ENCODE results near the gene TAF5. TPM values are rescaled to one million over a fixed set of nuclear protein-coding genes. Genes with fewer than 3 reads are reported as not detected.
A peak's percentile ranks its signal among the peaks of the same experiment; 100 is the strongest.

Gene TAF5
- total and polyA plus RNA-seq, 2 donors (not counting 3 experiments of a cell fraction or from before 2014, with no cell fraction given), result 2.4 to 5.8 TPM

GRCh38 chr10:103397191-103397825, 29.5 kb downstream of the TAF5 start:
- BruUV-seq (replicated peaks), result no TSS peak
- DNase-seq (ENCODE audit: low read depth, low spot score) (no peak), FAIRE-seq (no peak)
- H3K79me2 ChIP-seq (ENCODE audit: control insufficient read depth, insufficient read depth, low read length), result peaks cover 62% of the 10 kb centered on the region
- intact Hi-C loops (cut with micrococcal nuclease), result no loop called here
- H3K27ac ChIP-seq (ENCODE audit: insufficient read depth, low read depth, low read length), result peak overlapping the region; percentile 8
- TF ChIP-seq JUN (IDR thresholded peaks at IDR 0.05; ENCODE audit: borderline replicate concordance, insufficient read depth, insufficient read length, low read depth) (no peak), POLR2A (IDR thresholded peaks at IDR 0.05; ENCODE audit: low read depth, low read length) (no peak), MYC (IDR thresholded peaks at IDR 0.05; ENCODE audit: low read depth, low read length) (no peak), EZH2 (IDR thresholded peaks at IDR 0.05; ENCODE audit: borderline replicate concordance, low read depth, low read length, severe bottlenecking) (no peak), FOS (IDR thresholded peaks at IDR 0.05; ENCODE audit: borderline replicate concordance, insufficient read depth, low read length) (no peak), CTCF (IDR thresholded peaks at IDR 0.05; ENCODE audit: extremely low read depth in 1 of 2, insufficient read depth in 1 of 2, low read depth in 1 of 2, low read length in 2 of 2) (no peak)
- H2AFZ ChIP-seq (ENCODE audit: low read depth, low read length), result peak overlapping the region; percentile 70
- peaks cover 5 to 12% of the 10 kb centered on the region in 2 experiments for H3K36me3 ChIP-seq (ENCODE audit: control insufficient read depth in 2 of 2, extremely low read depth in 1 of 2, insufficient read depth in 2 of 2, low read length in 2 of 2)
- peak overlapping the region; percentile 80 for H3K9ac ChIP-seq (replicated peaks; ENCODE audit: extremely low read depth, insufficient read depth, low read length)
- H3K27me3 ChIP-seq (ENCODE audit: control insufficient read depth in 2 of 2, insufficient read depth in 2 of 2, low read length in 2 of 2), result no peaks in the 10 kb centered on the region
- peak overlapping the region; percentile 65 to 89 (median 81) for H3K4me3 ChIP-seq (replicated peaks in 1 of 3; ENCODE audit: insufficient read depth in 1 of 3, low read depth in 1 of 3, low read length in 3 of 3)
- CTCF ChIA-PET, result interaction anchor here (1.0 to 1.9 kb wide), 3 partner anchors 8 to 480 kb away, joined by 3 to 5 read pairs (median 4); partner anchors contain the start of gene CNNM2
- no peaks in the 10 kb centered on the region for H3K9me3 ChIP-seq (replicated peaks; ENCODE audit: control insufficient read depth, insufficient read depth, low read length)
- no peaks in the 10 kb centered on the region for H4K20me1 ChIP-seq (replicated peaks; ENCODE audit: control insufficient read depth, extremely low read depth, insufficient read depth, low read length)
- H3K4me1 ChIP-seq (ENCODE audit: control insufficient read depth, extremely low read depth, insufficient read depth, low read length), result peaks cover 16% of the 10 kb centered on the region
- dilution Hi-C loops (cut with MboI; ENCODE audit: extremely low pct_ligation_motif_present, low sequenced_read_pairs), result no loop called here
- POLR2A ChIA-PET, result no interaction called here
- no peaks in the 10 kb centered on the region for H3K9me1 ChIP-seq (replicated peaks; ENCODE audit: control insufficient read depth, extremely low read depth, insufficient read depth, low read length)
- H3K4me2 ChIP-seq (ENCODE audit: insufficient read depth, low read length), result peak overlapping the region; percentile 72
